Erythroblast (primary cell): Measurements from ENCODE around the gene FOXC1.

Experiments
- GATA1 ChIP-seq: IDR thresholded peaks from 2 replicates; pipeline ENCODE4 v1.6.1; 2011; ENCODE audit warnings: low read depth, mild to moderate bottlenecking, control low read depth, low read length, moderate library complexity
- POLR2A ChIP-seq: IDR thresholded peaks from 2 replicates; pipeline ENCODE4 v1.6.1; 2011; ENCODE audit warnings: mild to moderate bottlenecking, low read length

- TF ChIP-seq POLR2A, result no peak
- no peak for TF ChIP-seq GATA1
These were observed 19.1 kb upstream of the FOXC1 start for GRCh38 chr6:1590580-1590979.
